ENCODE data around the gene GSG1L.

The GSG1L gene

DNA sequence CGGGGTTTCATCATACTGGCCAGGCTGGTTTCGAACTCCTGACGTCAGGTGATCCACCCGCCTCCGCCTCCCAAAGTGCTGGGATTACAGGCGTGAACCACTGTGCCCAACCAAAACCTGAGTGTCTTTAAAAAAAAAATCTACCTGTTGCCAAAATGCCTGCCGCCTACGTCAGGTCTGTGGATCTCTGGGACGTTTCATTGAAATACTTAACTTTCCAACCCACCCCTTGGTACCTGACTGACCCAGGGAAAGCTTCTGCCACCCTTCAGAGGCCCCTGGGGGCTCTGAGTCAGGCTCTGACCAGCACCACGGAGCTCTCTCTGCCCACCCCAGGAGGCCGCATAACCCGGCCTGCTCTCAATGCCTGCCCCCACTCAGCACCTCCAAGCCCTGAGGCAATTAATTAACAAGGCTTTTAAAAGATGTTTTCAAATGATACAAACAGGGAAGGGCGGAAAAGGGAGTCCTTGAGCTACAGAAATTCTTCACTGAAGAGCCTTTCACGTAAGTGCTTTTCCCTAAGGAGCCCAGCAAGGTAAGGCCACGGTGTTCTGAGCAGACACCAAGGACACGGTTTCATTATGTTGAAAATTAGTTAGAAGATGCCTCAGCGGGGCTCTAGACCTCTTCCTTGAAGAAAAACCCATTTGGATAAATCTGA is 29.3 kb upstream of the GSG1L start:
- TF ChIP-seq, protein P1, sequence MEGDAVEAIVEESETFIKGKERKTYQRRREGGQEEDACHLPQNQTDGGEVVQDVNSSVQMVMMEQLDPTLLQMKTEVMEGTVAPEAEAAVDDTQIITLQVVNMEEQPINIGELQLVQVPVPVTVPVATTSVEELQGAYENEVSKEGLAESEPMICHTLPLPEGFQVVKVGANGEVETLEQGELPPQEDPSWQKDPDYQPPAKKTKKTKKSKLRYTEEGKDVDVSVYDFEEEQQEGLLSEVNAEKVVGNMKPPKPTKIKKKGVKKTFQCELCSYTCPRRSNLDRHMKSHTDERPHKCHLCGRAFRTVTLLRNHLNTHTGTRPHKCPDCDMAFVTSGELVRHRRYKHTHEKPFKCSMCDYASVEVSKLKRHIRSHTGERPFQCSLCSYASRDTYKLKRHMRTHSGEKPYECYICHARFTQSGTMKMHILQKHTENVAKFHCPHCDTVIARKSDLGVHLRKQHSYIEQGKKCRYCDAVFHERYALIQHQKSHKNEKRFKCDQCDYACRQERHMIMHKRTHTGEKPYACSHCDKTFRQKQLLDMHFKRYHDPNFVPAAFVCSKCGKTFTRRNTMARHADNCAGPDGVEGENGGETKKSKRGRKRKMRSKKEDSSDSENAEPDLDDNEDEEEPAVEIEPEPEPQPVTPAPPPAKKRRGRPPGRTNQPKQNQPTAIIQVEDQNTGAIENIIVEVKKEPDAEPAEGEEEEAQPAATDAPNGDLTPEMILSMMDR (IDR thresholded peaks at IDR 0.05), result no peak
- Histone ChIP-seq H3K4me3 (no peak overlapping the region), H3K27ac (no peak overlapping the region)
- DNase-seq (ENCODE audit: low spot score), result no peak

DNA sequence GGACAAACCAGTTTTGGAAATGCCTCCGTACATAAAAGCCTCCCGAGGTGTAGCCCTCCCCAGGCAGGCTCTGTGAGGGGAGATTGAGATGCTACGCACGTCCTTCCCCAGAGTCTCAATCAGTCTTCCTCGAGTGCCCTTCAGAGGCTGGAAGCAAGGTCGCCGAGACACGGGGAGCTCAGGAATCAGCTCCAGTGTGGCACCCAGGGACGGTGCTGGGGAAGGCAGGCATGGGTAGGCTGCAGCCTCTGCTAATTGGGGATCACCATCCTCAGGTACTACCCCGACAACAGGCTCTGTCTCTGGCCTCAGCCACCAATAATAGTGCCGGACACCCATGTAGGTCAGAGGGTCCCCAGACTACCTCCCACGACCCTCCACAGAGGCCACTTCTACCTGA is 28.1 kb upstream of the GSG1L start:
- DNase-seq (ENCODE audit: low spot score), result no peak
- no peak overlapping the region for H3K4me3 ChIP-seq
- H3K27ac ChIP-seq, result no peak overlapping the region
- TF ChIP-seq, protein P1 (IDR thresholded peaks at IDR 0.05), result no peak

DNA sequence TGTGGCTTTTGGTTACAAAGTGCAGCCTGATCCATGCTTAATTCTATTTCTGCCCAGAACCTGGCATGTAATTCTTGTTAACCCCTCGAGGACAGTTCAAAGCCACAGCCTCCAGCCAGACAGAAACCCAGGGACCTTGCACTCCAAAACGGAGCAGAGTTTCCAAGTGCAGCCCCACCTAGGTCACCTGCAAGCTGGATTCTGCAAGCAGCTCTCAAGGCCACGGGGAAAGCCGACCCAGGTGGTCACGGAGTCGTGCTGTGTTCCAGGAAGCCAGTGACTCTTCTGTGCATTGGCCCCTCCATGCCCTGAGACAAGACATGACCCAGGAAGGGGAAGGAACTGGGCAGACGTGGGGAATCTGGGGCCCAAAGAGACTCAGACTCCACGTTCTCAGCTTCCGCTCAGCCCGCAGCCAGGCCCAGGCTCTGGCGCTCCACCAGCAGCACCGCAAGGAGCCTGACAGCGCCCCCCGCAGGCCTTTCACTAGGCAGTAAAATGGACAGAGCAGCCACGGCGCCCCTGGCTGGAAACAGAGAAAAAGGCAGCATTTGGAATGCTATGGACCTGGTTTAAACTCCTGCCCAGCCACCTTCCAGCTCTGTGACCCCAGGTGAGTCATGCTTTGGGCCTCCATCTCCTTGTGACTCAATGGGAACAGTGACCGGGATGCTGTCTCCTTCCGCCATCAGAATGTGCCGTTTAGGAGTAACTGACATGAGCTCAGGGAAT is 27.3 kb upstream of the GSG1L start:
- no peak overlapping the region for H3K27ac ChIP-seq
- TF ChIP-seq, protein P1 (IDR thresholded peaks at IDR 0.05), result no peak
- H3K4me3 ChIP-seq, result no peak overlapping the region
- no peak for DNase-seq (ENCODE audit: low spot score)

DNA sequence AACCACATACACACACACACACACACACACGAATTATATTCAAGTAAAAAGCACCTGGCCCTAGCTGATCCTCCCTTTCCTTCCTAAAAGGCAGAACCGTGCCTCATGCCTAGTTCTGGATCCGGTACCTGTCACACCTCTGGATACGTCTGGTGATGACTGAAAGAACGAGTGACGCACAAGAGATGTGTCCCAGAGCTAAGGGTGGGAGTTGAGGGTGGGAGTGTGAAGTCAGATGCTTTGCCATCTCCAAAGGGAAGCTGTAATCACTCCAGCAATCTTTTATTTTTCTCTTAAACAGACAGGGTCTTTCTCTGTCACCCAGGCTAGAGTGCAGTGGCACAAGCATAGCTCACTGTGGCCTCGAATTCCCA is 26.5 kb upstream of the GSG1L start:
- no peak for DNase-seq (ENCODE audit: low spot score)

DNA sequence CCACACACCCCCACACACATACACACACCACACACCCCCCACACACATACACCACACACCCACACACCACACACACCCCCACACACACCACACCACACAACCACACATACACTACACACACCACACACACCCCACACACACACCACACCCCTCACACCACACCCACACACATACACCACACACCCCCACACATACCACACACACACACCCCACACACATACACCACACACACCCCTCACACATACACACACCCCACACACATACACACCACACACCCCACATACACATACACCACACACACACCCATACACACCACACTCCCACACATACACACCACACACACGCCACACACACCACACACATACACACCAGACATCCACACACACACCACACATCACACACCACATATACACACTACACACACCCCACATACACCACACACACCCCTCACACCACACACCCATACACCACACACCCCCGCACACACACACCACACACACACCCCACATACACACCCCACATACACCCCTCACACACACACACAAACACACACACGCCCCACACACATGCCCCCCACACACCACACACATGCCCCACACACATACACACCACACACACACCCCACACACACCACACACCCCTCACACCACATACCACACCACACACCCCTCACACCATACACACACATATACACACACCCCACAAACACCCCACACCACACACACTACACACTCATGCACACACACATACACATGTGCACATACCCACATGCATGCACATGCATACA is 25.9 kb upstream of the GSG1L start:
- H3K4me3 ChIP-seq, result no peak overlapping the region
- TF ChIP-seq, protein P1 (IDR thresholded peaks at IDR 0.05), result no peak
- no peak overlapping the region for H3K27ac ChIP-seq
- DNase-seq (ENCODE audit: low spot score), result no peak

More for the DNA sequence above, 26.5 kb upstream of the GSG1L start:
- no peak overlapping the region for H3K27ac ChIP-seq
- H3K4me3 ChIP-seq, result no peak overlapping the region
- TF ChIP-seq, protein P1 (IDR thresholded peaks at IDR 0.05), result no peak

DNA sequence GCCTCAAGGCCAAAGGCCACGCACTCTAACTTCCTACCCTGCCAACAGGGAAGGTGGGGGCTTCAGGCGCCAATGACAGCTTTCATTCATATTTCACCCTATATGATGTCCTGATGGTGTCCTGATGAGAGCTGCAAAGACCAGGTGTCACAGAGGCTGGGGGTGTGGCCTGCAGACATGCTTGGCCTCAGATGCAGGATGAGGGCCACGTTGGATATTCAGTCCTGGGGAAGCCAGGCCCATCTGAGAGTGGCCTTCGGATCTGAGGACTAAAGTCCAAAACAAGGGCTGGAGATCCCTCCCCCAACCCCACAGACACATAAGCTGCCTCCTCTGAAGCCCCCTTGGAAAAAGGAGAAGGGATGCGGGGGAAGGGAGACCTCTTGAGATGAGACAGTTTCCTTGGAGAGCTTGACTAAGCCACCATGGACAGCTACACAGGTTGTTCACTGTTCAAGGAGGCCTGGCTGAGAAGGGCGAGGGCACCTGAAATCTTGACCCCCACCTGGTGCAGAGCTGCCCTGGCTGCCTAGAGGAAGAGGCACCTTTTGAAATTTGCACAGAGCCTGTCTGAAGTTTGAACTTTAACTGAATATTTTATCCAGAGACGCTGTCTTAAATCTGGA is 24.3 kb upstream of the GSG1L start:
- Histone ChIP-seq H3K27ac (no peak overlapping the region), H3K4me3 (no peak overlapping the region)
- no peak for DNase-seq (ENCODE audit: low spot score)
- TF ChIP-seq, protein P1 (IDR thresholded peaks at IDR 0.05), result no peak

Data from coronary artery (tissue), 2 donors.